Peyer's patch (tissue), 4 donors: ENCODE results near the gene CCT6A.

Experiments used
- CTCF ChIP-seq, 6 experiments: fragments of 450-650 bp in 4 of 6; fragments of 200-600 bp in 2 of 6; sonication (generic) in 1 of 6; IDR thresholded peaks; one replicate each; pipeline ENCODE4 v1.5.1; 2017 to 2019; ENCODE audit warnings: antibody characterized with exemption in 6 of 6, mild to moderate bottlenecking in 3 of 6, moderate library complexity in 1 of 6
- POLR2A ChIP-seq, 2 donors: fragments of 450-650 bp; IDR thresholded peaks; one replicate each; pipeline ENCODE4 v1.5.1; 2017; ENCODE audit warnings: antibody characterized with exemption in 2 of 2, mild to moderate bottlenecking in 2 of 2, moderate library complexity in 2 of 2

DNA sequence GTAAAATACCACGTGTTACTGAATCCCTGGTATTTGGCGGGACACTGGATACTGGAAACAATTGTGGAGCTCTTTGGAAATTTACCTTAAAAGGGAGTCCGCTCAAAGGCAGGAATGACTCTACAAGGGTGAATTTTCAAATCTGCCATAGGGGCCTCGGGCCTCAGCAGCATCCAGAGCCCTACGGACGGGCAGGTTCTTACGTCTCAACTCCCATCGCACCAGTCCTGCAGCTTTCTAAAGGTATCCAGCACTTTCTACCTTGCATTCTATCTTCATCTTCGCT is 569 bp upstream of the CCT6A start:
- TF ChIP-seq CTCF (IDR thresholded peaks at IDR 0.05) (no peak), POLR2A (IDR thresholded peaks at IDR 0.05) (no peak)
